Stomach smooth muscle (tissue), 2 donors: Measurements from ENCODE around the gene ATRNL1.
"Not testable (repeated sequence)": the region's sequence is repeated elsewhere in the genome, so short reads cannot be mapped to it uniquely, and the experiment has no call there.

Experiments used
- H3K27ac ChIP-seq: one replicate; pipeline ENCODE4 v1.7.0; 2013; ENCODE audit warnings: mild to moderate bottlenecking, low read length, inconsistent platforms
- H3K27me3 ChIP-seq, 2 donors: one replicate each; pipeline ENCODE4 v1.7.0; 2013; ENCODE audit warnings: low read length in 2 of 2; ENCODE audit not compliant: insufficient read depth in 2 of 2, control insufficient read depth in 1 of 2
- H3K36me3 ChIP-seq, 2 donors: one replicate each; pipeline ENCODE4 v1.7.0; 2013; ENCODE audit warnings: low read length in 2 of 2; ENCODE audit not compliant: control insufficient read depth in 2 of 2, insufficient read depth in 2 of 2
- H3K4me1 ChIP-seq: one replicate; pipeline ENCODE4 v1.7.0; 2013; ENCODE audit warnings: low read length; ENCODE audit not compliant: control insufficient read depth, insufficient read depth
- H3K4me3 ChIP-seq, 2 donors: one replicate each; pipeline ENCODE4 v1.7.0; 2013; ENCODE audit warnings: low read length in 2 of 2
- H3K9ac ChIP-seq, 2 donors: one replicate each; pipeline ENCODE4 v1.7.0; 2013; ENCODE audit warnings: low read length in 2 of 2, mild to moderate bottlenecking in 1 of 2
- H3K9me3 ChIP-seq, 2 donors: one replicate each; pipeline ENCODE4 v1.7.0; 2013; ENCODE audit warnings: low read length in 2 of 2; ENCODE audit not compliant: control insufficient read depth in 2 of 2
- donor health status: healthy.
- donor health status: Pancreatic carcinoma.

Gene ATRNL1

GRCh38 chr10:115092258-115092554, 959 bp upstream of the ATRNL1 start:
- Histone ChIP-seq H3K4me1 (peaks cover 2% of the 10 kb centered on the region), H3K27ac (peak overlapping the region; percentile 31), H3K27me3 (no peaks in the 10 kb centered on the region), H3K36me3 (no peaks in the 10 kb centered on the region), H3K4me3 (peak overlapping the region; percentile 54 to 76), H3K9ac (peak overlapping the region in 1 of 2 donors; percentile 0), H3K9me3 (no peaks in the 10 kb centered on the region)

DNA sequence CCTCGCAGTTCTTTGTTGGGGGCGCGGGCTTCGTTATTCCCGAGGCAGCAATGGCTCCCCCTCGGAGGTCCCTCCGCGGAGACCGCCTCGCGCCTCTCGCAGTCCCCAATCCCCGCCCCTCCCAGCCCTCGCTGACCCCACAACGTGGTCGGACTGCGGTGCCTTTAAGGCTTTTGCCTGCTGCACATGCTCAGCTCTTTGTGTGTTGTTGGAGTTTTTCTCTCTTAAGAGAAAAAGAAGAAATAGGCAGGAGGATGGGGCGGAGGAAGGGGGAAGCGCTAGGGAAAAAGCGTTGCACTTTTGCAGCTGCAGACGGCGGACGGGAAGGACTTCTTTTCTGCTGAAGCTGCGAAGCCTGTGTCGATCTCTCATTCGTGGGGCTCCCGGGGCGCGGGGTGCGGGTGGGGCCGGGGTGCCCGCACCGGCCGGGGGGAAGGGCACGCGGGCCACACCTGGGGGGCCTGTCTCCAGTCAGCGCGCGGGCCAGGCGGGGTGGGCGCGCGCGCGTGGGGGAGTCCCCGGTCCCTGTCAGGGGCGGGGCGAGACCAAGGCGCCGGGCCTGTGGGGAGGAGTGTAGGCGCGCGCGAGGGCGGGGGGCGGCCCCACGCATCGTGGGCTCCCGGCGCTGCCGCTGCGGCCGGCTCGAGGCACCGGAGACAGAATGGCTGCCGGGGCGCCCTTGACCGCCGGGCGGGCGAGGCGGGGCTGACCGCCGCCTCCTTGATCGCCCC, 445 bp upstream of the ATRNL1 start:
- peaks cover 2% of the 10 kb centered on the region for H3K4me1 ChIP-seq
- no peaks in the 10 kb centered on the region for H3K27me3 ChIP-seq
- peak overlapping the region; percentile 31 for H3K27ac ChIP-seq
- no peaks in the 10 kb centered on the region for H3K36me3 ChIP-seq
- peak overlapping the region in 1 of 2 donors; percentile 0 for H3K9ac ChIP-seq
- H3K9me3 ChIP-seq: no peaks in the 10 kb centered on the region
- peak overlapping the region; percentile 54 to 76 for H3K4me3 ChIP-seq

DNA sequence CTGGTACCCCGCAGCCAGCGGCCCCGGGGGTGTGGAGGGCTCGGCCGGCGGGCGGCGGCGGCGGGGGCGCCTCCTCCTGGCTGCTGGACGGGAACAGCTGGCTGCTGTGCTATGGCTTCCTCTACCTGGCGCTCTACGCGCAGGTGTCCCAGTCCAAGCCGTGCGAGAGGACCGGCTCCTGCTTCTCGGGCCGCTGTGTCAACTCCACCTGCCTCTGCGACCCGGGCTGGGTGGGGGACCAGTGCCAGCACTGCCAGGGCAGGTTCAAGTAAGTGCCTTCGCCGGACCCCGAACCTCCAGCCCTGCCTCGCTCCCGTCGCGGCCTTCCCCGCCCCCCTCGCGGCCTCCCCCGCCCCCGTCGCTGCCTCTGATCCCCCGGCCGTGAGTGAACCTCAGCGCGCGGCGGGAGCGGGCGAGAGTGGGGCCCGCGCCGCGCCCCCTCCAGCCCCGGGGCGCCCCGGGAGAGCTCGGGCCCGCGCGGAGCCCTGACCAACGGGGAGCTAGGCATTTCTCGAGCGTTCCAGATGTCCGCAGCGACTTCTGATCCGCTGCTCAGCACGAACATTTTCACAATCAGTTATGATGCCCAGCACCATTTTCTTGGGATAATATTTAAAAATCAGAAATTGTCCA, 727 bp downstream of the ATRNL1 start:
- Histone ChIP-seq H3K9ac (no peak overlapping the region), H3K9me3 (no peaks in the 10 kb centered on the region), H3K27ac (no peak overlapping the region), H3K4me1 (peaks cover 2% of the 10 kb centered on the region), H3K36me3 (no peaks in the 10 kb centered on the region), H3K27me3 (no peaks in the 10 kb centered on the region), H3K4me3 (peak overlapping the region; percentile 55 to 76)

DNA sequence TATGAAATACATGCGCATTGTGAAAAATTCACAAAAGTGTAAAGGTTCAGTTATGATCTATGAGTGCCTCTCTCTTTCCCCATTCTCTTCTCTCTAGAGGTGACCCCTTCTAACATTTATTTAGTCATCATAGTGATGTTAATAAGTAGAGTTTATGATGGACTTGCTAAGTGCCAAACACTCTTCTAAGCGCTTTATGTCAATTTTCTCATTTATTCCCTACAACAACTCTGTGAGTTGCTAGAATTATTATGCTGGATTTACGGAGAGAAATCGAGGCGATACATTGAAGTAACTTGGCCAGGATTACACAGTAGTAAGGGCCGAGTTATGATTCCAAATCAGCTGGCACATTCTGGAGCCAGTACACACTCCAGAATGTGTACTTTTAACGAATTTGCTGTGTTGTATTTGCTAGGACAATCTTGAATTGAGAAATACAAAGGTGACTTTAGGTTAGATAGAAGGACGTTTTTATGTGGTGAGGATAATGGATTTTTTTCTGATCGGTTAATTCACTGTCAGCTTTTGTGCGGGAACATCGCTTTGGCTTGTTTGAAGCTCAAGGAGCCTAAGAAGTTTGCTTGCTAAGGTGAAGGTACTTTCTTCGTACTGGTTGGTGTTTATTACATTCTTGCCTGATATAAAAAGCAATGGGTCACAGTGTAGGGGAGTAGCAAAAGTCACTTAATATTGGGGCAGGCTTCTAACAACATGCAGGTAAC, 1.4 kb downstream of the ATRNL1 start:
- H3K27ac ChIP-seq: no peak overlapping the region
- no peak overlapping the region for H3K9ac ChIP-seq
- no peaks in the 10 kb centered on the region for H3K9me3 ChIP-seq
- H3K4me3 ChIP-seq: peak overlapping the region; percentile 1 to 76
- no peaks in the 10 kb centered on the region for H3K36me3 ChIP-seq
- H3K4me1 ChIP-seq: peaks cover 2% of the 10 kb centered on the region
- H3K27me3 ChIP-seq: no peaks in the 10 kb centered on the region

DNA sequence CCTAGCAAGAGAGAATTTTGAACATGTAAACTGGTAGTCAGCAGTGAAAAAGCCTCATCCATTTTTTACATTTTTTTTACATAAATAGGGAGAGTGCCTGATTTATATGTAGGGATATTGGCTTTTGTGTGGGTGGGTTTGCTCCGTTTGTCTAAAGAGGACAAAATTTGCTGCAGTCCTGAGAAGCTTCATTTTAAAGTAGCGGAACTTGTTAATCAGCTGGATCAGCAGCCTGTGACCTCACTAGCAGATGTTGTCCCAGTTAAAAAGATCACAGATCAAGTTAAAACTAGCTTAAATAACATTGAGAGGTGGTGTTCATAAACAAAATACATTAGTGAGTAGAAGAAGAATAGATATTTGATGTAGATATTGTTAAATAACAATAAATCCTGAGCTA, 2.6 kb downstream of the ATRNL1 start:
- Histone ChIP-seq H3K9me3 (no peaks in the 10 kb centered on the region), H3K27ac (no peak overlapping the region), H3K4me1 (peaks cover 2% of the 10 kb centered on the region), H3K36me3 (no peaks in the 10 kb centered on the region), H3K4me3 (no peak overlapping the region), H3K27me3 (no peaks in the 10 kb centered on the region), H3K9ac (no peak overlapping the region)

DNA sequence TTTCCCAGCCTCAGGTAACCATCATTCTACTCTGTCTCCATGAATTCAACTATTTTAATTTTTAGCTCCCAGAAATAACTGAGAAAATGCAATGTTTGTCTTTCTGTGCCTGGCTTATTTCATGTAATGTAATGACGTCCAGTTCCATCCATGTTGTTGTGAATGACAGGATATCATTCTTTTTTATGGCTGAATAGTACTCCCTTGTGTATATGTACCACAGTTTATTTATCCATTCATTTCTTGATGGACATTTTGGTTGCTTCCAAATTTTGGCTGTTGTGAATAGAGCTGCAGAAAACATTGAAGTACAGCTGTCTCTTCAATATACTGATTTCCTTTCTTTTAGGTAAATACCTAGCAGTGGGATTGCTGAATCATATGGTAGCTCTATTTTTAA, 10.5 kb downstream of the ATRNL1 start:
- Histone ChIP-seq H3K27me3 (no peaks in the 10 kb centered on the region), H3K4me1 (no peaks in the 10 kb centered on the region), H3K27ac (no peak overlapping the region), H3K9me3 (no peaks in the 10 kb centered on the region), H3K9ac (no peak overlapping the region), H3K36me3 (no peaks in the 10 kb centered on the region), H3K4me3 (no peak overlapping the region)

DNA sequence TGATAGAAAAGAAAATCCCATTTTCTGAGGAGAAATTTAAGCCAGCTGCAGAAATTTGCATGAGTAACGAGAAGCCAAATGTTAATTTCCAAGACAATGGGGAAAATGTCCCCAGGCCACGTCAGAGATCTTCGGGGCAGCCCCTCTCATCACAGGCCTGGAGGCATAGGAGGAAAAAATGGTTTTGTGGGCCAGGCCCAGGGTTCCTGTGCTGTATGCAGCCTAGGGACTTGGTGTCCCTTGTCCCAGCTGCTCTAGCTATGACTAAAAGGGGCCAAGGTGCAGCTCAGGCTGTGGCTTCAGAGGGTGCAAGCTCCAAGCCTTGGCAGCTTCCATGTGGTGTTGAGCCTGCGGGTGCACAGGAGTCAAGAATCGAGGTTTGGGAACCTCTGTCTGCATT, 12.2 kb downstream of the ATRNL1 start:
- H3K4me1 ChIP-seq, H3K27ac ChIP-seq, H3K9me3 ChIP-seq, H3K27me3 ChIP-seq, H3K36me3 ChIP-seq, H3K9ac ChIP-seq, H3K4me3 ChIP-seq: not testable (repeated sequence)

DNA sequence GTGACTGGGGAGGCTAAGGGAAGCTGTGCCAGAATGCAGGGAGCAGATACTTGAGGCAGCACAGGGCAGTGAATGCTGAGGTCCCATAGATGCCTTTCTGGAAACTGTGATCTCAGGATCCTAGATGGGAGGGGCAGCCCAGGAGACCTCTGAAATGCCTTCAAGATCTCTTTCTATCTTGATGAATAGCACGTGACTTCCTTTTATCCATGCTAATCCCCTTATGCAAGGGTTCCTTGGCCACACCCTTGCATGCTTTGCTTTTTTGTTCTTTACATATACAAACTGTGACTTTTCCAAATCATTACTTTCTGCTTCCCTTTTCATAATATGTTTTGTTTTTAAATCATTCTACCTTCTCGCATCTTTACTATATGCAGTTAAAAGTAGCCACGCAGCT, 14.7 kb downstream of the ATRNL1 start:
- H3K27ac ChIP-seq: no peak overlapping the region
- no peaks in the 10 kb centered on the region for H3K9me3 ChIP-seq
- H3K4me3 ChIP-seq: no peak overlapping the region
- no peak overlapping the region for H3K9ac ChIP-seq
- H3K4me1 ChIP-seq: no peaks in the 10 kb centered on the region
- H3K27me3 ChIP-seq: no peaks in the 10 kb centered on the region
- H3K36me3 ChIP-seq: no peaks in the 10 kb centered on the region

DNA sequence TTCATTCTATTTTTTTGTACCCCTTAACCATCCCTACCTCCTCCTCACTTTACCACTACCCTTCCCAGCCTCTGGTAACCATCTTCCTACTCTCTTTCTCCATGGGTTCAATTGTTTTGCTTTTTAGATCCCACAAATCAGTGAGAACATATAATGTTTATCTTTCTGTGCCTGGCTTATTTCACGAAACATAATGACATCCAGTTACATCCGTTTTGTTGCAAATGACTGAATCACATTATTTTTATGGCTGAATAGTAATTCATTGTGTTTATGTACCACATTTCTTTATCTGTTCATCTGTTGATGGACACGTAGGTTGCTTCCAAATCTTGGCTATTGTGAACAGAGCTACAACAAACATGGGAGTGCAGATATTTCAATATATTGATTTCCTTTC, 24.1 kb downstream of the ATRNL1 start:
- no peaks in the 10 kb centered on the region for H3K27me3 ChIP-seq
- no peak overlapping the region for H3K27ac ChIP-seq
- H3K4me3 ChIP-seq: no peak overlapping the region
- H3K36me3 ChIP-seq: no peaks in the 10 kb centered on the region
- H3K4me1 ChIP-seq: no peaks in the 10 kb centered on the region
- H3K9me3 ChIP-seq: no peaks in the 10 kb centered on the region
- H3K9ac ChIP-seq: no peak overlapping the region

- no peak overlapping the region for H3K4me3 ChIP-seq
- H3K27me3 ChIP-seq: no peaks in the 10 kb centered on the region
- no peaks in the 10 kb centered on the region for H3K9me3 ChIP-seq
- no peaks in the 10 kb centered on the region for H3K36me3 ChIP-seq
- no peak overlapping the region for H3K27ac ChIP-seq
- no peaks in the 10 kb centered on the region for H3K4me1 ChIP-seq
- H3K9ac ChIP-seq: no peak overlapping the region
Observed at GRCh38 chr10:115118346-115118745, 25.2 kb downstream of the ATRNL1 start.

- Histone ChIP-seq H3K9ac (no peak overlapping the region), H3K36me3 (no peaks in the 10 kb centered on the region), H3K27ac (no peak overlapping the region), H3K27me3 (no peaks in the 10 kb centered on the region), H3K4me1 (no peaks in the 10 kb centered on the region), H3K4me3 (no peak overlapping the region), H3K9me3 (no peaks in the 10 kb centered on the region)
Observed at GRCh38 chr10:115125505-115125904, 32.3 kb downstream of the ATRNL1 start.
